Transverse colon (tissue), 4 donors: ENCODE results near the gene ASCL1. TPM values are rescaled to one million over a fixed set of nuclear protein-coding genes. Genes with fewer than 3 reads are reported as not detected.

ENCODE experiments used
- DNase-seq: peaks from one replicate; pipeline ENCODE4 v3.0.0-alpha.2; 2019
- H3K27ac ChIP-seq, 4 donors: fragments of 200-600 bp; sonication (generic); 2 replicates each; pipeline ENCODE4 v1.5.1; 2016 to 2018; ENCODE audit warnings: inconsistent platforms in 4 of 4
- H3K27me3 ChIP-seq: fragments of 200-600 bp; sonication (generic); 2 replicates; pipeline ENCODE4 v1.5.1; 2017; ENCODE audit warnings: inconsistent platforms
- H3K36me3 ChIP-seq, 4 donors: fragments of 200-600 bp; sonication (generic); 2 replicates each; pipeline ENCODE4 v1.5.1; 2017 to 2019; ENCODE audit warnings: inconsistent platforms in 4 of 4
- H3K4me1 ChIP-seq, 4 donors: fragments of 200-600 bp; sonication (generic); 2 replicates each; pipeline ENCODE4 v1.5.1; 2017 to 2020; ENCODE audit warnings: inconsistent platforms in 4 of 4
- H3K4me3 ChIP-seq, 4 donors: fragments of 200-600 bp; sonication (generic); 1 replicate in 1 of 4; 2 replicates in 3 of 4; pipeline versions ENCODE4 v1.5.1 to v1.6.1; 2017 to 2019; ENCODE audit warnings: inconsistent platforms in 4 of 4
- H3K9me3 ChIP-seq, 2 donors: fragments of 200-600 bp; sonication (generic); 2 replicates each; pipeline ENCODE4 v1.5.1; 2017 to 2019; ENCODE audit warnings: inconsistent platforms in 2 of 2
- CTCF ChIP-seq, 5 experiments: fragments of 200-600 bp in 3 of 5; fragments of 450-650 bp in 2 of 5; sonication (generic) in 3 of 5; IDR thresholded peaks; 1 replicate in 2 of 5; 2 replicates in 3 of 5; pipeline ENCODE4 v1.5.1; 2016 to 2017; ENCODE audit warnings: antibody characterized with exemption in 5 of 5, inconsistent platforms in 3 of 5, mild to moderate bottlenecking in 2 of 5, moderate library complexity in 1 of 5
- EP300 ChIP-seq: sonication (generic); formaldehyde crosslinking; IDR thresholded peaks from one replicate; pipeline ENCODE4 v1.6.1; 2017; ENCODE audit warnings: antibody characterized with exemption, low read depth
- POLR2A ChIP-seq: fragments of 450-650 bp; IDR thresholded peaks from one replicate; pipeline ENCODE4 v1.6.1; 2016; ENCODE audit warnings: antibody characterized with exemption, mild to moderate bottlenecking, moderate library complexity
- POLR2AphosphoS5 ChIP-seq, 3 donors: sonication (generic); formaldehyde crosslinking; IDR thresholded peaks; one replicate each; pipeline ENCODE4 v1.6.1; 2016; ENCODE audit warnings: antibody characterized with exemption in 3 of 3
- WGBS, 2 donors: methylation state at CpG; one replicate each; pipeline ENCODE4 v1.1.5; 2018; ENCODE audit warnings: low coverage in 1 of 2; 5-methylcytosine and 5-hydroxymethylcytosine counted together
- in situ Hi-C, 4 donors: fragments of 200-750 bp; cut with MboI; loops; one replicate each; pipeline versions ENCODE4 v1.15.0 to v1.15.1; 2017; ENCODE audit warnings: low sequenced_read_pairs in 3 of 4, low pct_ligation_motif_present in 1 of 4, low pct_unique_long_range_greater_than_20kb in 1 of 4
- intact Hi-C: fragments of 100-400 bp; cut with DNase I; formaldehyde crosslinking; loops from one replicate; pipeline ENCODE4 v1.15.1; 2023; ENCODE audit warnings: low total_unique reads
- total RNA-seq, 4 donors: library from RNA; depleted of rRNA; stranded (reverse); fragments of >200 nt; gene quantifications; one replicate each; pipeline ENCODE4 v1.1.0, GENCODE V29; 2016

The ASCL1 gene
- total RNA-seq, 4 donors from 2014 or later: not detected

GRCh38 chr12:102917026-102917787 lies 40.3 kb upstream of the ASCL1 start, which contains the start of gene PAH:
PAH (minus strand) TSS chr12:102917244; CDS start chr12:102917130, 114 bp downstream.
- Histone ChIP-seq H3K27ac (no peak within 1 kb of the TSS), H3K4me1 (peaks cover 0 to 9% (median 5%) of the 10 kb centered on the region in 4 donors), H3K36me3 (no peaks in the 10 kb centered on the region), H3K9me3 (no peaks in the 10 kb centered on the region), H3K27me3 (peaks cover 20% of the 10 kb centered on the region), H3K4me3 (peak within 1 kb of the TSS in 3 of 4 donors; percentile 3 to 37 (median 17))
- WGBS, 2 donors: 3 to 14% methylated on average over 5 to 30 of the region's 30 CpGs
- in situ Hi-C loops (no loop called here), intact Hi-C loops (no loop called here)
- peak; percentile 35 for DNase-seq
- no peak for TF ChIP-seq POLR2A
- no peak for TF ChIP-seq POLR2AphosphoS5 (IDR thresholded peaks at IDR 0.05)

GRCh38 chr12:102918840-102919239 lies 38.6 kb upstream of the ASCL1 start:
- 47 to 58% methylated on average over 2 of the region's 2 CpGs for WGBS, 2 donors
- peaks cover 0 to 9% (median 5%) of the 10 kb centered on the region in 4 donors for H3K4me1 ChIP-seq
- TF ChIP-seq POLR2AphosphoS5 (IDR thresholded peaks at IDR 0.05): no peak
- TF ChIP-seq EP300: no peak
- no peak for TF ChIP-seq POLR2A
- no peak for TF ChIP-seq CTCF (IDR thresholded peaks at IDR 0.05)
- no peaks in the 10 kb centered on the region for H3K9me3 ChIP-seq
- no peak overlapping the region for H3K27ac ChIP-seq
- peaks cover 20% of the 10 kb centered on the region for H3K27me3 ChIP-seq
- intact Hi-C loops (no loop called here), in situ Hi-C loops (no loop called here)
- DNase-seq: no peak
- no peak overlapping the region for H3K4me3 ChIP-seq
- H3K36me3 ChIP-seq: no peaks in the 10 kb centered on the region

- no peaks in the 10 kb centered on the region for H3K36me3 ChIP-seq
- in situ Hi-C loops: no loop called here
- no peak for DNase-seq
- TF ChIP-seq POLR2AphosphoS5 (IDR thresholded peaks at IDR 0.05) (no peak), CTCF (IDR thresholded peaks at IDR 0.05) (no peak), EP300 (no peak), POLR2A (no peak)
- no peak overlapping the region for H3K27ac ChIP-seq
- intact Hi-C loops: no loop called here
- H3K9me3 ChIP-seq: no peaks in the 10 kb centered on the region
- peaks cover 20% of the 10 kb centered on the region for H3K27me3 ChIP-seq
- H3K4me3 ChIP-seq: no peak overlapping the region
- peaks cover 0 to 9% (median 5%) of the 10 kb centered on the region in 4 donors for H3K4me1 ChIP-seq
Measured at GRCh38 chr12:102920271-102920670, 37.2 kb upstream of the ASCL1 start.

GRCh38 chr12:102921240-102921639 lies 36.2 kb upstream of the ASCL1 start:
- in situ Hi-C loops (no loop called here), intact Hi-C loops (no loop called here)
- Histone ChIP-seq H3K4me3 (no peak overlapping the region), H3K27me3 (peaks cover 18% of the 10 kb centered on the region), H3K27ac (no peak overlapping the region), H3K36me3 (no peaks in the 10 kb centered on the region), H3K9me3 (no peaks in the 10 kb centered on the region), H3K4me1 (peaks cover 0 to 9% (median 5%) of the 10 kb centered on the region in 4 donors)
- TF ChIP-seq CTCF (IDR thresholded peaks at IDR 0.05) (no peak), EP300 (no peak), POLR2AphosphoS5 (IDR thresholded peaks at IDR 0.05) (no peak), POLR2A (no peak)
- no peak for DNase-seq

GRCh38 chr12:102927220-102927619 lies 30.3 kb upstream of the ASCL1 start:
- H3K36me3 ChIP-seq: no peaks in the 10 kb centered on the region
- H3K4me1 ChIP-seq: no peaks in the 10 kb centered on the region
- TF ChIP-seq POLR2A: no peak
- TF ChIP-seq POLR2AphosphoS5 (IDR thresholded peaks at IDR 0.05): no peak
- TF ChIP-seq EP300: no peak
- TF ChIP-seq CTCF (IDR thresholded peaks at IDR 0.05): no peak
- intact Hi-C loops: no loop called here
- no peak overlapping the region for H3K4me3 ChIP-seq
- no peak overlapping the region for H3K27ac ChIP-seq
- in situ Hi-C loops: loop anchor here in 1 of 4 donors (25.0 kb wide), 1 partner anchor 610 kb away; no protein-coding TSS in a partner anchor
- H3K9me3 ChIP-seq: no peaks in the 10 kb centered on the region
- no peak for DNase-seq
- no peaks in the 10 kb centered on the region for H3K27me3 ChIP-seq
